GM19043 (cell line): ENCODE measurements around the gene WWC1.
"Not testable (repeated sequence)": the region's sequence is repeated elsewhere in the genome, so short reads cannot be mapped to it uniquely, and the experiment has no call there.

Source experiments
- ATAC-seq: cut with Tn5 transposase; IDR thresholded peaks from one replicate; pipeline ENCODE4 v1.9.1; 2021; ENCODE audit warnings: low read depth; ENCODE audit not compliant: unreplicated experiment

Gene WWC1

DNA sequence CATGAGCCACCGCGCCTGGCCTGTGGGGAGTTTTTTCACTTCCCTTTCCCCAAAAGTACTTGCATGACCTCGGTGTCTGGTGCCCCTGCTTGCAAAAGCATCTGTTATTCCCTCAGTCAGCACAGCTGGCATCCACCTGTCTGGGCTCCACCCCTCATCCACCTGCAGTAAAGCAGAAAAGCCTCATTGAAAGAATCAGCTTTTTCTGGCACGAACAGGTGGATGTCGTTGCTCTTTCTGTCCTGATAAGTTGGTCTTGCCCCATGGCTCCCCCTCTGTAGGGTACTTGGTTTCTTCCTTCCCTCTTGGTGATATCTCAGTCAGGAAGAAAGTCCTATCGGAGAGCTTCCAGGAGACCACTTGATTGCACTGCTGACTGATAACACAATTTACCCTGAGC, 37.4 kb downstream of the WWC1 start:
- peak; percentile 87 for ATAC-seq

DNA sequence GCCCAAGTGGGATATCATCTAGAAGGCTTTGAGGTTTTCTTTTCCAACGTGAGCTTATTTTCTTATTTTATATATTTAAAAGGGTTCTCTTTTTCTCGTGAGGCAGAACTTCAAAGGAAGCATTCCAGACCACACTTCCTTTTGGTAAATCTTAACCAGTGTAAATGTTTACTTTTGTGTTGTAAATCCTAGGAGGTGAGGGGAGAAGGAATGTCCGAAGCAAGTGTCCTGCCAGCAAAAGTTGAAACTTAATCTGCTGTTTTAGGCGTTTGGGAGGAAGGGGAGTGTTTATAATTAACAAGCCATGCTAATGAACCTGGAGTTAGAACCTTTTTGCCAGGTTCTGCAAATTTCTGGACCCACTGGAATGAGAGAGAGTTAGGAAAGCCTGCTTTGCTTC, 37.9 kb downstream of the WWC1 start:
- ATAC-seq: no peak

GRCh38 chr5:168332042-168332441, 40.6 kb downstream of the WWC1 start:
- no peak for ATAC-seq

DNA sequence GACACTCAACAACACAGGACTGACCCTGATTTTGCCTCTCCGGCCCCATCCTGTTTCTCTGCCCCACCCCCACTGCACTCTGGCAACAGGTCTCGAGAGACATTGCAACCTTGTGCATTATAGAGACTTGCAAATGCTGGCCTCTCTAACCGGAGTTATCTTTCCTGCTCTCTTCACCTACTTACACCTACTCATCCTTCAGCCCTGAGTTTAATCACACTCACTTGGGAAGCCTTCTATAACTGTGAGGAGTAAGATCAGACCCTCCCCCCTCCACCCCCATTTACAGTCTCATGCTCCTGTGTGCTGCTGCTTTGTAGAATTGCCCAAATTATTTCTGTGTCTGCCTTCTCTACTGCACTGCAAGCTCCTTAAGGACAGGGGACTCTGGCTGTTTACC, 42.8 kb downstream of the WWC1 start:
- ATAC-seq: no peak

DNA sequence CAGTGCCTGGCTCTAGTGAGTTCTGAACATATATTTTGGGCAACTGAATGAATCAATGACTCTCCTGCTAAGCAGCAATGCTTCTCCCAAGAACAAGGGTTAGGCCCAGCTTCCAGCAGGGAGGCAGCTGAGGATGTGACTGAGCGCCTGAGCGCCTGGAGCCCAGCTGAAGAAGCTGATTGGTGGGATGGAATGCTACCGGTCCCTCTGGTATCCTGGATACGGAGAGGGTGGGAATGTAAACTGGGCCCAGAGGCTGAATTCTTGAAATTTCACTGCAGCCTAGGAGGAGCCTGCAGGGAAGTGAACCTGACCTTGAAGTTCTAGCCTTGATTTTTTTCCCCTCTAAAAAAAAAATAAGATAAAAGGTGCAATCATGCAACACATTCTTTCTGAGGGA, 43.2 kb downstream of the WWC1 start:
- ATAC-seq: no peak

GRCh38 chr5:168337361-168337760, 45.9 kb downstream of the WWC1 start:
- no peak for ATAC-seq

DNA sequence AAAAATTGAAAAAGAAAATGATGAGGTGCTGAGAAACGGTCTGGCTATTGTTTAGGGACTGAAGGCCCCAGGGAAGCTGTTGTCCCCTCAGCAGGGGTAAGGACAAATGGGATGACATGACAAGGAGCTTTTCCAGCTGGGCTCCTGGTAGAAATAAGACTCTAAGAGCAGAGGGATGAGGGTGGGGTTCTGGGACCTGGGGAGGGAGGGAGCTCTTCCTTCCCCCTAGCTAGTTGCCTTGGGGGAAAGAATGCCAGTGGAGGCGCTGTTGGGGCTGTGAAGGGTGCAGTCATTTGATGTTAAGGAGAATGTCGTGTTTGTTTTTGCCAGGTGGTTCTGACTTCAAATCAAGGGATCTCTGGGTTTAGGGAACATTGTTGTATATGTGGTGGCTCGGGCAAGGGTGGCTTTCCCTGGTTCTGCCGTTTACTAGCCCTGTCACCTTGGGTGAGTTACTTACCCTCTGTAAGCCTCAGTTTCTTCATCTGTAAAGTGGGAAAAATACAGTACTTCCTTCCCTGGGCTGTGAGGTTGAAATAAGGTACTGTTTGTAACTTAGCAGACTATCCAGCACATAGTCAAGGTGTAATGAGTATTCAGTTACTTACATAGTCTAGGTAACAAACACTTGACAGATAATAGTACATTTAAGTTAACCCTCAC, 47.8 kb downstream of the WWC1 start:
- no peak for ATAC-seq

DNA sequence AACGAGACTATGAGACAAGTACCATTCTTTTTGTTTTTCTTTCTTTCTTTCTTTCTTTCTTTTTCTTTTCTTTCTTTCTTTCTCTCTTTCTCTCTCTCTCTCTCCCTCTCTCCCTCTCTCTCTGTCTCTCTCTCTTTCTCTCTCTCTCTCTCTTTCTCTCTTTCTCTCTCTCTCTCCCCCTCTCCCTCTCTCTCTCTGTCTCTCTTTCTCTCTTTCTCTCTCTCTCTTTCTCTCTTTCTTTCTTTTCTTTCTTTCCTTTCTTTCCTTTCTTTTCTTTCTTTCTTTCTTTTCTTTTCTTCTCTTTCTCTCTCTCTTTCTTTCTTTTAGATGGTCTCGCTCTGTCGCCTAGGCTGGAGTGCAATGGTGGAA, 48.3 kb downstream of the WWC1 start:
- ATAC-seq: not testable (repeated sequence)

- ATAC-seq: no peak
Measured at GRCh38 chr5:168340487-168340886, 49.0 kb downstream of the WWC1 start.

DNA sequence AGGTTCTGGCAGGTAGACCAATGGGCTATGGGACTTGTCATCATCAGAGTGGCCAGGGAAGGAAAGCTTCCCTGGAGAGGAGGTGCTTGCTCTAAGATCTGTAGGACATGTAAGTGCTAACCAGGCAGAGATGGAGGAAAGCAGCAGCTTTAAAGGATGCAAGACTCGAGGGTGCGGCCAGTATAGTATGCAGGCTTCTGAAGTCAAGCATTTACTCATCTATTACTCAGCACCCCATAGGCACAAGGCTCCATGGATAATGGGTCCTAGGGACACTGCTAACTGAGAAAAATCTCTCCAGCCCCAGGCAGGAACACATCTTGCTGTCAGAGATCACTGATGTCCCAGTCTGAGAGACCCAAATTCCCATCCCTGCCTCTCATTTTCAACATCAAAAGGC, 49.7 kb downstream of the WWC1 start:
- no peak for ATAC-seq

GRCh38 chr5:168342151-168342825, 50.8 kb downstream of the WWC1 start:
- ATAC-seq: no peak

DNA sequence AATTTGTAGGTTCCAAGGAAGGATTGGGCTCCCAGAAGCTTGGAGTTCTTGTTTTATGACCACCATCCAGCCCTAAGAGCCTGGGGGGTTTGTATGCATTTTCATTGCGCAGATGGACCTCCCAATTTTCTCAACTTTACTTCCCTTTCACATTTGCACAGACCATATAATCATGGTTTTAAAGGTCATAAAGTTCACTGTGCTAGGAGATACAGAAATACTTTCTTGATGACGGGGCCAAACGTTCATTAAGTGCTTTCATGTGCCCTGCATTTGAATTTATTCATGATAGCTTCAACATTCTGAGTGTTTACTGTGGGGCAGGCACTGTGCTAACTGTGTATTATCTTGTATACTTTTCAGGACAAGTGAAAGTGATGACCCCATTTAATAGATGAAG, 51.5 kb downstream of the WWC1 start:
- ATAC-seq: no peak

- no peak for ATAC-seq
Measured at GRCh38 chr5:168346417-168346816, 55.0 kb downstream of the WWC1 start.

- ATAC-seq: peak; percentile 63
Measured at GRCh38 chr5:168347368-168348083, 56.1 kb downstream of the WWC1 start.

GRCh38 chr5:168348084-168348414, 56.6 kb downstream of the WWC1 start:
- no peak for ATAC-seq

- ATAC-seq: no peak
Measured at GRCh38 chr5:168350315-168350714, 58.9 kb downstream of the WWC1 start.

DNA sequence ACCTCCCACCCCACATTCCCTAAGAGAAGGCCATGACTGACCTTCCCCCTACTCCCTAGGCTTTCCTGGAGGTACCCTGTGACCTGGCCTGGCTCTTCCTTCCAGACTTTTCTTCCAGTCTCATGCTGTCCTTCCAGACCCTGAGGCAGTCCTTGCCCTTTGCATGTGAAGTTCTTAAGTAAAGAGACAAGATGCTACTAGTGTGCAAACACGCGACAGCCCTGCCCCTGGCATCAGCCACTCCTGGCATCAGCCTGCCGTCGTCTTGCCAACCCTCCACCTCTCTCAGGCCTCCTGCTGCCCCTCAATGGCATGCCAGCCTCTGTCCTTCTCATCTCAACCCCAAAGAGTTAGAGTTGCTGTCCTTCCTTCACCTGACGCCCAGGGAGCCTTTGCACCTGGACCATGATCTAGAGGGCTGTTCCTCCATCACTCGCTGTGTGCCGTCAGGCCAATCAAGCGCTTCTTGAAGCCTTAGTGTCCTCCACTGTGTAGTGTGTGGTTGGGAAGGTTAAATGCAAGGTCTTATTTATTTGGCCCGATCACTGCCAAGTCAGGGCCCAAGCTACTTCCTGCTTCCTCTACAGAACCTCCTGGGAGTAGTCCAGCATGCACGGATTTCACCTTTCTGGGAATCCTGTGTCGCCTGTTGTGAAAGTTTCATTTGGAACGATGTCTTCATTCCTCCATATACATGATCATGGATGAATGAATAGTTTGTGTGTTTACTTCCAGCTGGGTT, 61.9 kb downstream of the WWC1 start:
- no peak for ATAC-seq

- ATAC-seq: no peak
Measured at GRCh38 chr5:168354397-168354796, 63.0 kb downstream of the WWC1 start.

DNA sequence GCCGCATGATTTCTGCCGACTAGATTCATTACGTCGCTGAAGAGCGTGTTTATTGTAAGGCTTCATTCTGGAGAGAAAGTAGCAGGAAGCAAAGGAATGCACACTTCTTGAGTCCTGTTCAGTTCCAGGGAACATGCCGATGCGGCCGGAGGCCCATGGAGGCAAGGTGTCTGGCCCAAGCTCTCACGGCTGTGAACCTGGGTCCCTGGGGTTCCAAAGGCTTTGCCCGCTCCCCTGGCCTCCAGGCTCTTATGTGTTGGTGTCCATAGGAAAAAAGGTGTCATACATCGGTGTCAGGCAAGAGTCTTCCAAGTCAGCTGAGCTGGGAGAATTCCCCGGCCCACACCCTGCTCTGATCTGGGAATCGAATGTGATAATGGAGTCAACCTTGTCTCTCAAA, 64.7 kb downstream of the WWC1 start:
- ATAC-seq: no peak

DNA sequence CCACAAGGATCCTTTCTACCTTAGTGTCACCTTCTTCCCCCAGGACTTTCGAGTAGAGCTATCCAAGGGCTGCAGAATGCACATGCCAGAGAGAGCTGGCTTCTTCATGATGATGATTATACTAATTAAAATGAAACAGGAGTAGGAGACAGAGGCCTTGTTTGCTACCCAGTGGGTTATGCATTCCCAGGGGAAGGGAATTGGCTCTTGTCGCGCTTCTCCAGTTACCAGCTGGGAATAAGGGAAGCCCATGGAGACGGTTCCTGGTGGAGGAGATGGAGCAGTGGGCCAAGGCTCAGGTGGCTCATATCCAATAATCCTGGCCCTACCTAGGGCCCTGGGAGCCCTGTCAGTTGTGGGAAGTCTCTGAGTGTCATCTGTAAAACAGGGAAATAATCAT, 65.1 kb downstream of the WWC1 start:
- ATAC-seq: no peak

DNA sequence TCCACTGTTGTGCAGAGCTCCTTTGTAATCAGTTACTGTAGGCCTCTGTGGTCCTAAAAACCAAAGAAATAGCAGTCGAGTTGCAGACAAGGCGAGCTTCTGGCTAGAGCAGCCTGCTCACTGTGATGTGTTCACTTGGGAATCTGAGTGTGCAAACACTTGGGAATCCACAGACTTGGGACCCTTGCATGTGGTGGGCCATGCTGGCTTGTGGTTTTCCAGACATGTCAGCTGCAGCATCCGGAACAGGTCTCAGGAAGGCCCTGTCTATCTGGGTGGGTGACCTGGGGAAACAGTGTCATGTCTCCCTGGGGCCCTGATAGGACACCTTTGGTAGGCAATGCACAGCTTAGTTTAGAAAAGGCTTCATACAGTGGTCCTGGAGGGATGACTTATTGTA, 66.4 kb downstream of the WWC1 start:
- no peak for ATAC-seq
